Endothelial cell of umbilical vein (primary cell): ENCODE results near the gene NUP107. TPM values are rescaled to one million over a fixed set of nuclear protein-coding genes. Genes with fewer than 3 reads are reported as not detected.

Source experiments
- BruUV-seq: library from RNA; stranded (reverse); fragments of 400-500 nt; replicated peaks from 2 replicates; lab custom pipeline; 2021; lab: Mats Ljungman, UMichigan
- CTCF ChIA-PET: fragments of 300-600, 350-600 bp; sonication (Branson Sonifier 250); formaldehyde crosslinking; loops from one replicate; lab custom pipeline; 2021; ENCODE audit warnings: antibody characterized with exemption, inconsistent platforms; lab: Charles Lee
- POLR2A ChIA-PET: fragments of 300-600, 350-600 bp; sonication (Branson Sonifier 250); formaldehyde crosslinking; loops from one replicate; lab custom pipeline; 2021; ENCODE audit warnings: antibody characterized with exemption, inconsistent platforms; lab: Charles Lee
- DNase-seq: peaks from one replicate; pipeline ENCODE4 v3.0.0-alpha.2; 2011; ENCODE audit warnings: low read depth, low spot score
- FAIRE-seq: peaks from 2 replicates; lab custom pipeline; 2011; peaks lifted over from hg19 to GRCh38; lab: Jason Lieb, UNC
- H2AFZ ChIP-seq: 2 replicates; pipeline ENCODE4 v1.6.0; 2012; ENCODE audit warnings: low read depth, low read length, control low read depth, inconsistent platforms
- H3K27ac ChIP-seq: 2 replicates; pipeline ENCODE4 v1.5.1; 2011; ENCODE audit warnings: low read depth, mild to moderate bottlenecking, control low read depth, low read length, moderate library complexity; ENCODE audit not compliant: insufficient read depth
- H3K27me3 ChIP-seq, 2 experiments: 2 replicates each; pipeline versions ENCODE4 v1.6.0 to v1.6.1; 2011; ENCODE audit warnings: low read length in 2 of 2, mixed read lengths in 1 of 2; ENCODE audit not compliant: control insufficient read depth in 2 of 2, insufficient read depth in 2 of 2
- H3K36me3 ChIP-seq, 2 experiments: 2 replicates in 1 of 2; 3 replicates in 1 of 2; pipeline ENCODE4 v1.5.1; 2011; ENCODE audit warnings: low read length in 2 of 2, mild to moderate bottlenecking in 1 of 2, moderate library complexity in 1 of 2; ENCODE audit not compliant: control insufficient read depth in 2 of 2, insufficient read depth in 2 of 2; ENCODE audit errors: extremely low read depth in 1 of 2
- H3K4me1 ChIP-seq: 3 replicates; pipeline ENCODE4 v1.5.1; 2011; ENCODE audit warnings: mild to moderate bottlenecking, low read length; ENCODE audit not compliant: control insufficient read depth, insufficient read depth; ENCODE audit errors: extremely low read depth
- H3K4me2 ChIP-seq: 2 replicates; pipeline ENCODE4 v1.6.1; 2011; ENCODE audit warnings: low read length, control low read depth, mixed read lengths; ENCODE audit not compliant: insufficient read depth
- H3K4me3 ChIP-seq, 3 experiments: fragments of 200-600 bp in 1 of 3; sonication (generic), shearing (Covaris generic) in 1 of 3; replicated peaks in 1 of 3; 2 replicates each; pipeline ENCODE4 v1.5.1; 2011 to 2016; ENCODE audit warnings: control low read depth in 3 of 3, low read length in 3 of 3, mild to moderate bottlenecking in 2 of 3, inconsistent platforms in 1 of 3, low read depth in 1 of 3, moderate library complexity in 1 of 3; ENCODE audit not compliant: insufficient read depth in 1 of 3
- H3K79me2 ChIP-seq: 2 replicates; pipeline ENCODE4 v1.6.0; 2012; ENCODE audit warnings: low read length, inconsistent platforms; ENCODE audit not compliant: control insufficient read depth, insufficient read depth
- H3K9ac ChIP-seq: replicated peaks from 2 replicates; pipeline ENCODE3; 2011; ENCODE audit warnings: low read length, control low read depth; ENCODE audit not compliant: insufficient read depth; ENCODE audit errors: extremely low read depth
- H3K9me1 ChIP-seq: replicated peaks from 3 replicates; pipeline ENCODE4 v1.6.0; 2011; ENCODE audit warnings: mild to moderate bottlenecking, low read length; ENCODE audit not compliant: control insufficient read depth, insufficient read depth; ENCODE audit errors: extremely low read depth
- H3K9me3 ChIP-seq: replicated peaks from 2 replicates; pipeline ENCODE4 v1.5.1; 2012; ENCODE audit warnings: low read length, inconsistent platforms; ENCODE audit not compliant: control insufficient read depth, insufficient read depth
- H4K20me1 ChIP-seq: replicated peaks from 2 replicates; pipeline ENCODE3; 2011; ENCODE audit warnings: mild to moderate bottlenecking, low read length; ENCODE audit not compliant: control insufficient read depth, insufficient read depth; ENCODE audit errors: extremely low read depth
- EZH2 ChIP-seq: IDR thresholded peaks from 2 replicates; pipeline ENCODE4 v1.6.1; 2012; ENCODE audit warnings: borderline replicate concordance, low read depth, mild to moderate bottlenecking, moderate library complexity, low read length, inconsistent platforms; ENCODE audit not compliant: severe bottlenecking
- FOS ChIP-seq: IDR thresholded peaks from 2 replicates; pipeline ENCODE4 v1.6.1; 2011; ENCODE audit warnings: mild to moderate bottlenecking, low read length, moderate library complexity, borderline replicate concordance; ENCODE audit not compliant: insufficient read depth
- GATA2 ChIP-seq: IDR thresholded peaks from 2 replicates; pipeline ENCODE4 v1.7.0; 2011; ENCODE audit warnings: low read depth, mild to moderate bottlenecking, moderate library complexity, mixed read lengths, low read length; ENCODE audit not compliant: insufficient read length, insufficient read depth
- JUN ChIP-seq: IDR thresholded peaks from 2 replicates; pipeline ENCODE4 v1.6.1; 2011; ENCODE audit warnings: borderline replicate concordance, low read depth; ENCODE audit not compliant: insufficient read length, insufficient read depth
- MAX ChIP-seq: IDR thresholded peaks from 2 replicates; pipeline ENCODE4 v1.6.1; 2011; ENCODE audit not compliant: insufficient read depth, insufficient read length
- MYC ChIP-seq: IDR thresholded peaks from one replicate; pipeline ENCODE4 v1.6.1; 2011; ENCODE audit warnings: mild to moderate bottlenecking, low read depth, low read length
- POLR2A ChIP-seq: IDR thresholded peaks from 2 replicates; pipeline ENCODE4 v1.6.1; 2012; ENCODE audit warnings: low read depth, mild to moderate bottlenecking, control low read depth, low read length
- POLR2AphosphoS5 ChIP-seq: IDR thresholded peaks from 2 replicates; pipeline ENCODE4 v1.6.1; 2012; ENCODE audit warnings: low read depth, mild to moderate bottlenecking, control low read depth, low read length, moderate library complexity; ENCODE audit not compliant: insufficient read depth
- dilution Hi-C: fragments of 300-500 bp; cut with MboI; formaldehyde crosslinking; loops from one replicate; pipeline ENCODE4 v1.15.0; 2019; ENCODE audit warnings: low sequenced_read_pairs; ENCODE audit not compliant: extremely low pct_ligation_motif_present
- intact Hi-C: fragments of 100-400 bp; cut with micrococcal nuclease; formaldehyde crosslinking; loops from one replicate; pipeline ENCODE4 v1.10.0; 2022
- polyA plus RNA-seq, 4 experiments: library from polyadenylated mRNA; depleted of rRNA in 3 of 4; stranded (reverse) in 3 of 4; unstranded in 1 of 4; fragments of >200 nt; gene quantifications; 2 replicates each; pipeline versions ENCODE4 v1.2.1 to v1.2.3, GENCODE V29; 2011 to 2012; ENCODE audit warnings: missing spikeins in 1 of 4
- total RNA-seq: library from RNA; stranded (reverse); gene quantifications from 2 replicates; pipeline ENCODE4 v1.2.3, GENCODE V29; 2021
- TF ChIP-seq, protein P1 (sequence below), 2 donors: IDR thresholded peaks; 1 replicate in 1 of 2; 2 replicates in 1 of 2; pipeline ENCODE4 v1.5.1; 2011; ENCODE audit warnings: low read length in 2 of 2, mild to moderate bottlenecking in 2 of 2, moderate library complexity in 2 of 2, control low read depth in 1 of 2, inconsistent platforms in 1 of 2, low read depth in 1 of 2; ENCODE audit not compliant: insufficient read depth in 1 of 2; ENCODE audit errors: extremely low read depth in 1 of 2

The NUP107 gene
- total and polyA plus RNA-seq, 2 donors (not counting 3 experiments of a cell fraction or from before 2014, with no cell fraction given) = 24.0 to 78.7 TPM

DNA sequence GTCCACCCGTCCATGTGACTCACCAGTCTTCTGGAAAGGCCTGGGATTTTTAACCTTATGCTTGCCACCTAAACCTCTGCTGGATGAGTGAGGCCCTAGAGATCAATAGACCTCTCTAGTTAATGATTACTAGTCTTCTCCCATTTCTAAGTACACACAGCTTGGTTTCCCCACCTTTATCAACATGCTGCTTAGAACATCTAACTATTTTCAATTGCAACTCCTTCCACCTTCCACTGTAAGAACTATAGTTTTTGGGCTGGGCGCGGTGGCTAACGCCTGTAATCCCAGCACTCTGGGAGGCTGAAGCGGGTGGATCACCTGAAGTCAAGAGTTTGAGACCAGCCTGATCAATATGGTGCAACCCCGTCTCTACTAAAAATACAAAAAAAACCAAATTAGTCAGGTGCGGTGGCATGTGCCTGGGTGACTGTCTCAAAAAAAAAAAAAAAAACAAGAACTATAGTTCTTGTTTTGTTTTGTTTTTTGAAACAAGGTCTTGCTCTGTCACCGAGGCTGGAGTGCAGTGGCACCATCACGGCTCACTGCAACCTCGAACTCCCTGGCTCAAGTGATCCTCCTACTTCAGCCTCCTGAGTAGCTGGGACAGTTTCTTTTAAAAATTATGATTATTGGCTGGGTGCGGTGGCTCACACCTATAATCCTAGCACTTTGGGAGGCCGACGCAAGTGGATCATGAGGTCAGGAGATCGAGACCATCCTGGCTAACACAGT lies 102.5 kb downstream of the NUP107 start:
- CTCF ChIA-PET = no interaction called here
- Histone ChIP-seq H3K4me2 (no peak overlapping the region), H3K79me2 (no peaks in the 10 kb centered on the region), H3K9me1 (no peaks in the 10 kb centered on the region), H3K9me3 (no peaks in the 10 kb centered on the region), H3K36me3 (no peaks in the 10 kb centered on the region), H4K20me1 (no peaks in the 10 kb centered on the region), H3K4me3 (no peak overlapping the region), H3K27ac (no peak overlapping the region), H2AFZ (no peak overlapping the region), H3K9ac (no peak overlapping the region), H3K4me1 (peaks cover 18% of the 10 kb centered on the region), H3K27me3 (no peaks in the 10 kb centered on the region)
- BruUV-seq = no TSS peak
- no peak for FAIRE-seq
- DNase-seq = no peak
- no peak for TF ChIP-seq POLR2AphosphoS5
- TF ChIP-seq POLR2A = no peak
- TF ChIP-seq, protein P1, sequence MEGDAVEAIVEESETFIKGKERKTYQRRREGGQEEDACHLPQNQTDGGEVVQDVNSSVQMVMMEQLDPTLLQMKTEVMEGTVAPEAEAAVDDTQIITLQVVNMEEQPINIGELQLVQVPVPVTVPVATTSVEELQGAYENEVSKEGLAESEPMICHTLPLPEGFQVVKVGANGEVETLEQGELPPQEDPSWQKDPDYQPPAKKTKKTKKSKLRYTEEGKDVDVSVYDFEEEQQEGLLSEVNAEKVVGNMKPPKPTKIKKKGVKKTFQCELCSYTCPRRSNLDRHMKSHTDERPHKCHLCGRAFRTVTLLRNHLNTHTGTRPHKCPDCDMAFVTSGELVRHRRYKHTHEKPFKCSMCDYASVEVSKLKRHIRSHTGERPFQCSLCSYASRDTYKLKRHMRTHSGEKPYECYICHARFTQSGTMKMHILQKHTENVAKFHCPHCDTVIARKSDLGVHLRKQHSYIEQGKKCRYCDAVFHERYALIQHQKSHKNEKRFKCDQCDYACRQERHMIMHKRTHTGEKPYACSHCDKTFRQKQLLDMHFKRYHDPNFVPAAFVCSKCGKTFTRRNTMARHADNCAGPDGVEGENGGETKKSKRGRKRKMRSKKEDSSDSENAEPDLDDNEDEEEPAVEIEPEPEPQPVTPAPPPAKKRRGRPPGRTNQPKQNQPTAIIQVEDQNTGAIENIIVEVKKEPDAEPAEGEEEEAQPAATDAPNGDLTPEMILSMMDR (IDR thresholded peaks at IDR 0.05; ENCODE audit: extremely low read depth in 1 of 2, insufficient read depth in 1 of 2, low read depth in 1 of 2, low read length in 2 of 2) = no peak
- TF ChIP-seq JUN = no peak
- TF ChIP-seq EZH2 = no peak
- no peak for TF ChIP-seq MAX
- no peak for TF ChIP-seq GATA2
- TF ChIP-seq FOS = no peak
- TF ChIP-seq MYC = no peak
- dilution Hi-C loops = no loop called here
- POLR2A ChIA-PET = interaction anchor here (2.7 kb wide), 1 partner anchor 19 kb away, joined by 21 read pairs; the partner anchor contains the start of gene MDM2
- intact Hi-C loops = no loop called here
